IMR-90 (cell line): ENCODE results near the gene HHATL.

Source experiments
- CEBPB ChIP-seq: IDR thresholded peaks from 2 replicates; pipeline ENCODE4 v1.6.1; 2012; ENCODE audit warnings: low read depth, low read length, improper control_type of control experiment
- CTCF ChIP-seq: conservative IDR thresholded peaks from 2 replicates; pipeline ENCODE4 v1.5.1; 2012; ENCODE audit warnings: mild to moderate bottlenecking, low read depth, low read length, improper control_type of control experiment

GRCh38 chr3:42663581-42664437 lies 38.8 kb downstream of the HHATL start:
- TF ChIP-seq CTCF (no peak), CEBPB (no peak)
